Activated CD4-positive, alpha-beta T cell treated with anti-CD3 and anti-CD28 coated beads, Interleukin-2, amount 50 U/mL, for 48 hours (primary cell): Measurements from ENCODE around the gene RCC2.
"Not testable (repeated sequence)": the region's sequence is repeated elsewhere in the genome, so short reads cannot be mapped to it uniquely, and the experiment has no call there.

Experiments used
- DNase-seq, 2 experiments: peaks; one replicate each; pipeline ENCODE4 v3.0.0-alpha.2; 2020

RCC2 gene

DNA sequence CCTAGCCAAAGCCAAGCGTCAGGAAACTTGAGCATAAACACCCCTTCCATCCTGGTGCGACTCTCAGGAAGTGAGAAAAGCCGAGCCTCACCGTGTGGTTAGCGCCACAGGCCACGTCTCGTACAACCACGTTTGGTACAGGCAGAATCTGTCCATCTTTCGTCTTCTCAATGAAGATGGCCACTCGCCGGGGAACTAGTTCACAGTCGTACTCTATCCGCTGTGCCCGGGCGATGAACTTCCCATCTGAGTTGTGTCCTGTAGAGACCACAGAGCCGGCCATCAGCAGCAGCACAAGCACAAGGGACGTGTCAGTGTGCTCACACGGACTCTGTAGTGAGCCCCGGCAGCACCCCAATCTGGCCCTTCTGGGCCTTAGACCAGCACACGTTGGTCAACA lies 23.1 kb downstream of the RCC2 start:
- no peak for DNase-seq

DNA sequence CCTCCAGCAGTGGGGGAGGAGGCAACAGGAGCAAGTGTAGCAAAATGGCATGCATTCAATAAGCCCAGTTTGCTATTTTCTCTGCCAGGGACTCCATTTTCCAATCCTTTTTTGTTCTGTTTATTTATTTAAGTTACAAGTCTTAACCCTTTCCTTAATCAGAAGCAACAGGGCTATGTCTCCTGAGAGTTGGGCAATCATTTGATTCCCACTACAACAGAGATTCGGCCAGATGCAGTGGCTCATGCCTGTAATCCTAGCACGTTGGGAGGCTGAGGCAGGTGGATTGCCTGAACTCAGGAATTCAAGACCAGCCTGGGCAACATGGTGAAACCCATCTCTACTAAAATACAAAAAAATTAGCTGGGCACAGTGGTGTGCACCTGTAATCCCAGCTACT lies 25.5 kb downstream of the RCC2 start:
- DNase-seq = no peak

DNA sequence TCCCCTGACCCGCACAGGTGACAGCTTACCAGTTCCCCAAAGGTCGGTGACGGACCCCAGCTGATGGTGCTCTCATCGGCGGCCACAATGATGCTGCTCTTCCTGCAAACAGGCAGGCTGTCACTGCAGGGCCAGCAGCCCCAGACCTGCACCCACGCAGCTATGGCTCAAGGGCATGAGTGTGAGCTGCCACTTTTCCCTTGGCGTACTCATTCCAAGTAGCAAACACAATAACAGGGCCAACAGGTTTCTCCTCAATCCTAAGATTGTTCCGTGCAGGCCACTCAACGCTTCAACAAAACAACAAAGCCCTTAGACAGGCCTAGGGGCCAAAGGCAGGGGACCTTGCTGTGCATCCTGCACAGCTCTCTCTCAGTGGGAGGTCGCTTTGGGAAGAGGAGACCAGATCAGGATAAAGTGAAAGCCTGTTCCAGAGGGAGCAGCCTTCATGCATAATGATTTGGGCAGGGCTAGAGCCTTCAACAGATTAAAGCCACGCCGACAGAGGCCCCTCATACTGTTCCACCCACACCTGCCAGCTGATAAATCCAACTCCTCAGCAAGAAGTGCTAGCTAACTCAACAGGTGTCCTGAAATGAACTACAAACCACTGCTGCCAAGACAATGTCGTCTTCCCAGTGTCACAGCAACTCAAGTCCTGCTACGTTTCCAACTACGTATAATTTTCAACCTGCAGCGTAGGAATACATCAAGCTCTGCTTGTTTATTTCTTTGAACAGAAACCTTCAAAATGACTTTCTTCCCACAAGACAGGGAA lies 27.2 kb downstream of the RCC2 start:
- DNase-seq = no peak

DNA sequence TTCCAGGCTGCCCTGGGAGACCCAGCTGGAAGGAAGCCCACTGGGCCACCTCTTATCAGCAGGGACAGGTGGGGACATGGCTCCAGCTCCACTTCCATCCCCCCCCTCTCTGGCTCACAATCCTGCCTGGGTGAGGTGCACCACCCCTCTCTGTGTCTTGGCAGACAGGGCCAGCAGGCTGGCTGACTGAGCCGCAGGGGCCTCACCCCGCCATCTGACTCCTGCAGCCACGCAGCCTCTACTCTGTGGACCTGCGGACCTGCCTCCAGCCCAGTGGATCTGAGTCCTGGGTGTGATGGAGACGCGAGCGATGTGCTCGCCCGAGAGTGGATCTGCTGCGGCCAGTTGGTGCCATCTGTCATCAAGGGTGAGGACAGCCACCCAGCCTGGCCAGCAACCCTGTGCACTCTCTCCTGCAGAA lies 30.1 kb downstream of the RCC2 start:
- DNase-seq = no peak

DNA sequence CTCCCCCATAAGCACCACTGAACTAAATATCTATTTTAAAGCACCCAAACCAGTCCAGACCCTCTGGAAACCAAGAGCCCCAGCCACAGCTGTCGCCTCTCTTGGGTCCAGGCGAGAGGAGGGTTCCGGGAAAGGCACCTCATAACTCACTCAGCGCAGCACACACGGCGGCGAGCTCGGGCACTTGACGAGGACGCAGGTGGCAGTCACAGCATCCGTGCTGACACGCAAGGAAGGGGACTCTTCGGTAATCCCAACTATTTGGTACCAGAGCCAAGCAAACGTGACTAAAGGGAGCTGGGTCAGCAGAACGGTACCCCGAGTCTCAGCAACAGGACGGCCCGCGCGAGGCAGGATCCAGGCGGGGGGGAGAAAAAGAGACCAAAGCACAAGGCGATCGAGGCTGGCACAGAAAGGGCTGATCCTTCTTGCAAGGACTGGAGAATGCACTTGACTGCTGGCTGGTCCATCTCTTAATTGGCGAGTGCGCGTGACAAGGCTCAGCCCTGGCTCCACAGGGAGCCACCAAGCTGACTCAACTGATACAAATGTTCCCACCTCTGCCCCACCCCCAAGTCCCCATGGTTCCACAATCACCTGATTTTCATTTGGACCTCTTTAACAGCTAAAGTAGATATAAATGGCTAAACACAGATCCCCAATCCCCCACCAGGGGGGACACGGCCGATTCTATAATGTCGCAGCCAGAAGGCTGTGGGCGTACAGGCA lies 31.5 kb downstream of the RCC2 start:
- not testable (repeated sequence) for DNase-seq

DNA sequence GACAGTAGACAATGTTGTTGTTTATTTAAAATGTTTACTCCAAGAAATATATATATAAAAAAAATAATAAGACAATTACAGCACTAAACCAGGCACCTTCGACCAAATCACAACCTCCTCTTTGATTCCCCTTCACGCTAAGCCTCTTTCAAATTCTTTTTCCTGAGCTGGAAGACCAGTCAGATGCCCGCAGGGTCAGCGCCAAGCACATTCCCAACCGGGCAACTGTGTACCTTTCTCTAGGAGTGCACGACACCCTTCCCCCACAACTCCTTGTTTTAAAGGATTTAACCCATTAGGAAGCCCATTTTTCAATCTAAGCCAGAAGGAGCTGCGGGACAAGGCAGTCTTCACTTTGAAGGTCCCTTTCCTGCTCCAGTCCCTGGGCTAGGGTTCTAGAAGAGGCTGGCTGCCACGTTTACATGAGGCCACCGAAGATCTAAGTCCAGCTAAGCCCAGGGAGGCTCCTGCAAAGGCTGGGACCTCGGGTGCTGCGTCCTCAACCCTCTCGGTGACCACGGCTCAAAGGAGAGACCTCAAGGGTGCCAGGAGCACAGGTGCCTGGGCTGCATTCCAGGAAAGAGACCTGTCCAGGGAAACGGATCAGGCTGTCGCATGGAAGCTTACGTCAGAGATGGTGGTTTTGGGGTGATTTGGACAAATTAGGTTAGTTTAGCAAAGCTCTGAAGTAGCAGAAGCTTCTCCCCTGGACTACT lies 32.6 kb downstream of the RCC2 start:
- DNase-seq = not testable (repeated sequence)

DNA sequence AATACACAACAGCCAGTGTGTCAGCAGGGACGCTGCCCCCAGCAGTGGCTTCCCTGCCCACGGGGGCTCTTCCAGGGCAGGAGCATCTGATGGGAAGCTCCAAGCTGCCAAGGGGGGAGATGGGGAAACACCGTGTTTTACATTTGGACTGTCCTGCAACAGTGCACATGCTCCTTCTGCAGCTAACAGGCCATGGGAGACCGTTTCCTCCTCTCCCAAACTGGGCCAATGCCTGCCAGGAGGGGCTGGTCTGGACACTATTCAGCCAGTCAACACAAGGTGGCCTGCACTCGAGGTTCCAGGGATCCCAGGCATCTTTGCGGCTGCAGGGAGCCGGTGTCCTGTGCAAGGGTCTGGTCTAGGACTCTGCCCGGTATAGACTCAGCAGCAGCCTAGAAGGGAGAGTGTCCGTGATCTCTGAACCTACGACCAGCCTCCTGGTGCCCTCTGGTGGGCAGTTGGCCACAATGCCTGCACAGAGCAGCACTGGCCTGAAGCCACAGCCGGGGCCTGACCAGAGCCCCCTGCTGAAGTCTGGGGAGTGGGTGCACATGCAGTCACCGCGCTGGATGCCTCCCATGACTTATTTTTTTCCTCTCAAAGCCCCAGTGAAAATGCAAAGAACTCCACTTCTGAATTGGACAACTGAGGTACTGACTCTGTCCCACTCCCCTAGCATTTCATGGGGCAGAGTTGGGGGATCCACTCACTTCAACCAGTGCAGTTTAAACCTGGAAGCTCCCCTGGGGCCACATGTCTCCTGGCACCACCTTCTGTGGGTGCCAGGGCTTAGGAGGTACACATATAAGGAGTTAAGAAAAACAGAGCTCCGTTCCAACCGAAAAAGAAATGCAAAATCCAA lies 33.3 kb downstream of the RCC2 start:
- DNase-seq = peak; percentile 50 to 54

DNA sequence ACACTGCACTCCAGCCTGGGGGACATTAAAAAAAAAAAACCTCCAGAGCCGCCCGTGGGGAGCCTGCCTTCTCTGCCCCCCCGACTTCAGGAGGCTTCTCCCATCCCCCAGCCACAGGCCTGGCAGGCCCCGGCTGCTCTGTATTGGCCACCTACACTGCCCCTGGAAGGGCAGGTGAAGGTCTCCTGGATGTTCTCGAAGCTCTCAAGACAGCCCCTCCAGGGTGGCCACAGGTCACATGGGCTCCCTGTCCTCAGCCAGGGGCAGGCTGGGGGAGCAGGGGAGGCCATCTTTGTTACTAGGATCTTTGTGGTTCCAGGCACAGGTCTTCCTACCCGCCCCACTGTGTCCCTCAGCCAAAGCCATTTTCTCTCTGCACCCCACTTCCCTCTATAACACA lies 34.7 kb downstream of the RCC2 start:
- no peak for DNase-seq

DNA sequence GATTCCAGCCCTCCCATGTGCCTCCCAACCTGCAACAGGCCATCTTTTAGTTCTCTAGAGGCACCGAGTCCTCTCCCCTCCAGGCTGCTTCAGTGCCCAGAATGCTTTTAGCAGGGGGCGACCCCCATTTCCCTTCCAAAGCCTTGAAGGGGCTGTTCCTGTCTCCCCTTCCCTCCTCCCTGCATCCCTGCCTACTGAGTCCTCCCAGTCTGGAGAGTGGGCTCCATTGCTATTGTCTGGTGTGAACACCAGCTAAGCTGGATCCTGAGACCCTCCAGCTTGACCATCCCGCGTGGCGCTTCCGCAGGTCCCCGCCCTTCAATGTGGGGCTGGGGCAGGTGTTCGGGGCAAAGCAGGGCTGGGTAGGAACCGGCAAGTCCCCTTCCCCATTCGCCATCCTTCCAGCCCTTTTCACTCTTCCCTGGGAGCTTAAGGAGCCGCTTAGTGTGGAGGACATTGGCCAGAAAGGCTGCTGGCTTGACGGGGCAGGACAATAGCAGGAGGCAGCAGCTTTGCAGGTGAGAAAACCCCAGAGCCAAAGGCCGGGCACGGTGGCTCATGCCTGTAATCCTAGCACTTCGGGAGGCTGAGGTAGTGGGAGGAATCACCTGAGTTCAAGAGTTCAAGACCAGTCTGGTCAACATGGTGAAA lies 35.3 kb downstream of the RCC2 start:
- DNase-seq = no peak

DNA sequence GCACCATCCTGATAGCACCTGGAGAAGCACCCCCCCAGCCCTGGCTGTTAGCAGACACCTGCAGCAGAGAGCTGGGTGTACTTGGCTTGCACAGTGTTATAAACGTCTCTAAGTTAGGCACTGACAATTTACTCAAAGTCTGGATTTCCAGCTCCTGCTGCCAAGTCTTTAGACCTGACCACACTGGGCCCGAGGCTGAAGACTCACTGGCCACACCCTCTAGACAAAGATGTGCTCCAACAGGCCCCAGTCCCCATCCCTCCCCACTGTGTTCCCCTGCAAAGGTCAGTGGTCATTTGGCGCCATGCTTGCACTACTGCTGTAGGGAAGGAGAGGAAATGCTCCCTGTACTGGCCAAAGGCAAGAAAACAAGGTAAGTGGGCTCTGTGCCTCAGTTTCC lies 36.4 kb downstream of the RCC2 start:
- no peak for DNase-seq

DNA sequence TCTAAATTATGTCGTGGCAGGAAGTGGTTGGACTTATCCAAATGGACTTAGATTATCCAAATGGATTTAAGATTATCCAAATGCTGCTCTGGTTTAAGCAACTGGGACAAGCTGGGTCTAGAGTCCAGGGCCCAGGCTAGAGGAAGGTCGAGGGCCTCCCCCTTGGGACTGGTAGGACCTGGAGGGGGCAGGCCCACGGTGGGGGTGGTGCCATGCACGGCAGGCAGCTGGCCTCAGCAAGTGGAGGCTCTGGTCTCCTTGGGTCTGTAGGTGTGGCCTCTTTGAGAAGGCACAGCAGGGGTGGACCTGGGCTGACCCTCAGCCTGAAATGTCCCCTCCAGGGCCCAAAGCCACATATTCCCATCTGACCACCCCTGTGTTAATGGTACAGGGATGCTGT lies 37.6 kb downstream of the RCC2 start:
- no peak for DNase-seq

DNA sequence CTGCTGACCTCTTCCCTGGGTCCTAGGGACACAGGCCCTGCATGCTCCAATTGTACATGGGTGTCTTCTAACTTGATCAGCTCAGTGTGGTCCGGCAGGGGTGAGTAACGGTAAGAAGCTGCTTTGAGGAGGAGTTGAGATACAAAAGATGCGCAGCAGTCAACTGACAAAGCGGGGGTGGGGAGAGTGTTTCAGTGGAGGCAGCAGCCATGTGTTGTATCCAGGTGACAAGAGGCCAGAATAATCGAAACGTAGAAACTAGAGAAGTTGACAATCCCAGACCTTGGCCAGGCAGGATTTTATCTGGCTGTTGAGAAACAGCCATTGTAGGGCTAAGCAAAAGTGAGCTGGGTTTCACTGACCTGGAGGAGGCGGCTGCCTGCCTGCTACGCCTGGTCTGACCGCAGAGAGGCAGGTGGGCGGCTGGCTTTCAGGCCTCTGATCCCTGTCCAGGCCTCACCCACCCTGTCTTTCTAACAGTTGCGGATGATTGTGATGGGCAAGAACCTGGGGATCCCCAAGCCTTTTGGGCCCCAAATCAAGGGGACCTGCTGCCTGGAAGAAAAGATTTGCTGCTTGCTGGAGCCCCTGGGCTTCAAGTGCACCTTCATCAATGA lies 38.6 kb downstream of the RCC2 start:
- no peak for DNase-seq

DNA sequence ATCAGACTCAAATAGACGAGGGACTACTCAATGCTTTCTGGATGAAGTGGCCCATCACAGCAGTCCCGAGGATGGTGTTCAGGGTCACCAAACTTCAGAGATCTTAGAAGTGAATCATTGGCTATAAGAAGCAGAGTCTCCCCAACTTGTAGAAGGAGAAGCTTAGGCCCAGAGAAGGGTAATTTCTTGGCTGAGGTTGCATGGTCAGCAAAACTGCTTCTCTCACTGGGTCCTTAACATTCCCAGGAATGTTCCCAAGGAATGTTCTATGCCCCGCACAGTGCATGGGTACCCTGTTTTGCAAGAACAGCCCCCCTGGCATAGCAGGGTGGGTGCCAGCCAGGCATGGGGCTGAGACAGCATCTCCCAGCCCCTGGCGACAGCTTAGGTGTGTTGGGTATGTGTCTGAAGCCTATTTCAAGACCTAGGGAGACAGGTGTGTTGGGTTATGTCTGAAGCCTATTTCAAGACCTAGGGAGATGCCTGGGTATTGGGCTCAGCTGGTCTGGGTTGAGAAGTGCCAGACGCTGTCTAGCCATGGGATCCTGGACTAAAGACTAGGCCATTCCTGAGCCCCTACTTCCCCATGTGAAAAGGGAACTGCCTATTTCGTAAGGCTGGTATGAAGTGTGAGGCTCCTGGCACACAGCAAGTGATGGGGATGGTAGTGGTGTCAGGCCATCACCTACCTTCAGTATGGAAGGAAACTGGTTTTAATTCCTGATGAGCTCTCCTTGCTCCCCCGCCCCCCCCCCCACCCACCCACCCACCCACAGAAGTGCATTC lies 41.4 kb downstream of the RCC2 start:
- DNase-seq = no peak

DNA sequence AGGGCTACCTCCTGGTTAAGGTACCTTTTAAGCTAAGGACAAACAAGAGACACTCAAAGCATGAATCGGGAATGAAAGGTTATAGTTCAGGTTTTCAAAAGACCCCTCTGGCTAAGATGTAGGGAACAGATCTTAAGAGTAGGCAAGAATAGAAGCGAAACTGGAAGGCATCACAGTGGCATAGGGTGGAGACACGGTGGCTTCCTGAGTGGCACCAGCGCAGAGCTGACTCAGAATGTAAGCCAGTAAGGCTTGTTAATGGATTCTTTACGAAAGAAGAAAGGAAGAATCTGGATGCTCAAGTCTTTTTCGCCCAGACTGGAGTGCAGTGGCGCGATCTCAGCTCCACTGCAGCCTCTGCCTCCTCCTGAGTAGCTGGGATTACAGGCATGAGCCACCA lies 46.2 kb downstream of the RCC2 start:
- no peak for DNase-seq

DNA sequence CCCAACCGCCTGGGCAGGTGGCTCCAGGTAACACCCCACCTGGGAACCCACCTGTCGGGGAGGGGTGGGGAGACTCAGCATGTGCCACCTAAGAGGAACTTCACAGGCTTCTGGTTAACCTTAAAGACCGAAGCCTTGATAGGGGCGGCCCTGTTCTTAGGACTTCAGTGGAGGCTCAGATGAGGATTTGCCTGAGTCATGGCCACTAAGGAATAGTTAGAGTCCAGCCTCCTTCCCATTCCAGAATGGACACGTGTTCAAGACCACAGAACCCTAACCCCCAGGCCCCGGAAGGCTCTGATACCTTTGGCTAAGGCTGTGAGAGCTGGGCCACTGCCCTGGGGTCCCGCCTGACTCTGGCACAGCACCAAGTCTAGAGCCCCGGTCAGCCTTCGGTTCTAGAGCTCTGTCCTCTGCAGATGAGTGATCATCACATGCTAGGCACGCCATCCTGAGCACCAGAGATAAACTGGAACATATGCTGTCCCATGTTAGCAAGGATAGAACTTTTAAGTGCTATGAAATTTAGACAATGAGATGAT lies 47.2 kb downstream of the RCC2 start:
- no peak for DNase-seq

DNA sequence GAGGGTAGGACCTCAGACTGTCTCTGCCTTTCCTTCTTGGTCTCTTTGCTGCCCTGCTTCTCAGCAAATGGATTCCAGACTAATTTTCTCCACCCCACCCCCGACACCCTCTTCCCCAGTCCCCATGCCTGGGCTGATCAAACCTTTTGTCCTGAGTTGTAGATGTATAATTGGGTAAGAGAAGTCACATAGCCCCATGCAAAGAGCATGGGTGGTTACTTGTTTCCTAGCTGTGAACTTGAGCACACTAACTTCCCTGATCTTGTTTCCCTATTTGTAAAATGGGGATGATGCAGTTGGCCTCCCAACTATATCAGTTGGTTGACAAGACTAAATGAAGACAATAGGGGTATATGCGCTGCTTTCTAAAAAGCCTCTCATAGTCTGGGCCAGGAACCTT lies 58.3 kb downstream of the RCC2 start:
- no peak for DNase-seq

DNA sequence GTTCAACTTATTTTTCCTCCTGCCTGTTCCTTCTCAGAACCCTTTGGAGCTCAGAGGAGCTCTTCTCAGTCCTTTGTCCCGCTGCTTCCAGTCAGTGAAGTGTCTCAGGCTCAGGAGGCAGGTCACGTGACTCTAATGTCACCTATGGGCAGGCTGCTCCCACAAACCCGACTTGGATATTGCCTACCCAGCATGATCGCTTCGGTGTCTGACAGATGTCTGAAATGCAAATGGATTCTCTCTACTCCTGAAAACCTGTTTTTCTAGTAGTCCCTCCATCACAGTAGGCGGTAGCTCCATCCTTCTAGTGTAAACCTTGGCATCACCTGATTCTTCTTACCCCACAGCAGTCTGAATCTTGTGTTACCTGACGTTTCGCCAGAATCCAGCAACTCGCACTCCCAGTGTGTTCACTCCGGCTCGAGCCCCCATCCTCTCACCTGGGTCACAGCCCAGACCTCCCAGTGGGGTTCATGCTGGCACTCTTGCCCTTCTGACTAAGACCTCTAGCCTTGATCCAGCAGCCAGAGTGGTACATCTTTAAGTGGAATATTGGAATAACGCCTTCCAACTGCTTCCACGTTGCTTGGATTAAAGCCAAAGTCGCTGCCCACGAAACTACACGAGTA lies 62.0 kb downstream of the RCC2 start:
- DNase-seq = no peak

DNA sequence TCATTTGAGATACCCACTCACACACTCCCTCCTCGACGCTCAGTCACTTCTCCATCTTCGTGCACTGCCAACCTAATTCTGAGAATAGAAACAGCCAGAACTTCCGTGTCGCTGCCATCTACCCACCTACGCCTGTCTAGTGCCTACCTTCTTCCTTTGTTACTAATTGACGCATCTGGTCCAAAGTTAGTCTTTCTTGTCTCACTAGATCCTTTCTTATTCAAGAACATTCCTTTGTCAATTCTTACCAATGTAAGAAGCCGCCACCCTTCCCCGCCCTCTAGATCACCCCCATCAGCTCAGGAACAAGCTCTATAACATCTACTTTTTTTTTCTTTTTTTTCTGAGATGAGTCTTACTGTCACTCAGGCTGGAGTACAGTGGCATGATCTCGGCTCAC lies 63.8 kb downstream of the RCC2 start:
- no peak for DNase-seq

DNA sequence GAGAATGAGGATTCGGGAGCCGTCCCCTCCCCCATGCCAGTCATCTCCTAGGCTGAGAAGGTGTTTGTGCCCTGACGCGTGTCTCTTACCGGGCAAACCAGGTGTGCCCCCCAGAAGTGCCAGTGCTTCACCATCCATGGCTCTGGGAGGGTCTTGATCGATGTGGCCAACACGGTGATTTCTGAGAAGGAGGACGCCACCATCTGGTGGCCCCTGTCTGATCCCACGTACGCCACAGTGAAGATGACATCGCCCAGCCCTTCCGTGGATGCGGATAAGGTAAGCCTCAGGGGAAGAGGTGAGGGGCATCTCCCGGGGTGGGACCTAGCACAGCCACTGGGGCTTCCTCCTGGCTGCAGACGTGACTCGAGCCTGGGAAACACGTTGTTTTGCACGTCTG lies 66.5 kb downstream of the RCC2 start:
- no peak for DNase-seq

DNA sequence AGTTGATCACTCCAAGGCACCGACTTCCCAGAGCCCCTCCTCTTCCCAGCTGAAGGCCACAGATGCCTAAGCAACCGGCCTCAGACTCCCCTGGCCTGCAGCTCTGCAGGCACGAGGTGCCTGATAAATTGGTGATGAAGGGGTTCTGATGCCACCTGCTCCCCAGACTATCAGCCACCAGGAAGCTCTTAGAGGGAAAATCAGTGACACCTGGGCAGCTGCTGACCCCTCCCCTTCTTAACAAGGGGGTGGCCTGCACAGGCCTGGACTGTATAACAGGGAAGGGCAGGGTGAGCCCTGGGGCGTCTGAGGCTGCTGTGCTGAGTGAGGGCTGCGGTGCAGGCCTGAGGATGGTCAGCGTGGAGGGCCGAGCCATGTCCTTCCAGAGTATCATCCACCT lies 67.6 kb downstream of the RCC2 start, which contains the start of gene PADI6:
Gene PADI6, plus strand, starts transcription at position 301 of the 400 bp plus-strand sequence. Its CDS starts 50 bp downstream, at position 351.
- no peak for DNase-seq
